ENCODE results near the gene ODF2L. TPM values are rescaled to one million over a fixed set of nuclear protein-coding genes. Genes with fewer than 3 reads are reported as not detected.

The ODF2L gene
- total and polyA plus RNA-seq, 12 donors = 6.2 to 55.2 (median 8.4) TPM

- Histone ChIP-seq H3K4me3 (no peak overlapping the region), H3K27me3 (no peaks in the 10 kb centered on the region), H3K4me1 (peaks cover 0 to 7% (median 0%) of the 10 kb centered on the region in 9 donors), H3K27ac (no peak overlapping the region), H3K36me3 (no peaks in the 10 kb centered on the region), H3K9me3 (no peaks in the 10 kb centered on the region)
- intact Hi-C loops (cut with DNase I) = loop anchor here in 1 of 10 donors (10.0 kb wide), 1 partner anchor 81 kb away; no protein-coding TSS in a partner anchor
- TF ChIP-seq, protein P1, sequence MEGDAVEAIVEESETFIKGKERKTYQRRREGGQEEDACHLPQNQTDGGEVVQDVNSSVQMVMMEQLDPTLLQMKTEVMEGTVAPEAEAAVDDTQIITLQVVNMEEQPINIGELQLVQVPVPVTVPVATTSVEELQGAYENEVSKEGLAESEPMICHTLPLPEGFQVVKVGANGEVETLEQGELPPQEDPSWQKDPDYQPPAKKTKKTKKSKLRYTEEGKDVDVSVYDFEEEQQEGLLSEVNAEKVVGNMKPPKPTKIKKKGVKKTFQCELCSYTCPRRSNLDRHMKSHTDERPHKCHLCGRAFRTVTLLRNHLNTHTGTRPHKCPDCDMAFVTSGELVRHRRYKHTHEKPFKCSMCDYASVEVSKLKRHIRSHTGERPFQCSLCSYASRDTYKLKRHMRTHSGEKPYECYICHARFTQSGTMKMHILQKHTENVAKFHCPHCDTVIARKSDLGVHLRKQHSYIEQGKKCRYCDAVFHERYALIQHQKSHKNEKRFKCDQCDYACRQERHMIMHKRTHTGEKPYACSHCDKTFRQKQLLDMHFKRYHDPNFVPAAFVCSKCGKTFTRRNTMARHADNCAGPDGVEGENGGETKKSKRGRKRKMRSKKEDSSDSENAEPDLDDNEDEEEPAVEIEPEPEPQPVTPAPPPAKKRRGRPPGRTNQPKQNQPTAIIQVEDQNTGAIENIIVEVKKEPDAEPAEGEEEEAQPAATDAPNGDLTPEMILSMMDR (IDR thresholded peaks at IDR 0.05) = no peak
- DNase-seq (no peak), ATAC-seq (no peak)
Measured at GRCh38 chr1:86423473-86423872, 27.4 kb upstream of the ODF2L start.

- TF ChIP-seq, protein P1 (IDR thresholded peaks at IDR 0.05) = no peak
- Histone ChIP-seq H3K4me1 (peaks cover 0 to 7% (median 0%) of the 10 kb centered on the region in 9 donors), H3K4me3 (no peak overlapping the region), H3K27ac (no peak overlapping the region), H3K27me3 (no peaks in the 10 kb centered on the region), H3K9me3 (no peaks in the 10 kb centered on the region), H3K36me3 (no peaks in the 10 kb centered on the region)
- WGBS, 2 donors = 71% methylated on average over 7 of the region's 7 CpGs
- ATAC-seq = no peak
- DNase-seq = no peak
- intact Hi-C loops (cut with DNase I) = loop anchor here in 1 of 10 donors (10.0 kb wide), 1 partner anchor 83 kb away; no protein-coding TSS in a partner anchor
Measured at GRCh38 chr1:86421601-86422280, 25.6 kb upstream of the ODF2L start.

DNA sequence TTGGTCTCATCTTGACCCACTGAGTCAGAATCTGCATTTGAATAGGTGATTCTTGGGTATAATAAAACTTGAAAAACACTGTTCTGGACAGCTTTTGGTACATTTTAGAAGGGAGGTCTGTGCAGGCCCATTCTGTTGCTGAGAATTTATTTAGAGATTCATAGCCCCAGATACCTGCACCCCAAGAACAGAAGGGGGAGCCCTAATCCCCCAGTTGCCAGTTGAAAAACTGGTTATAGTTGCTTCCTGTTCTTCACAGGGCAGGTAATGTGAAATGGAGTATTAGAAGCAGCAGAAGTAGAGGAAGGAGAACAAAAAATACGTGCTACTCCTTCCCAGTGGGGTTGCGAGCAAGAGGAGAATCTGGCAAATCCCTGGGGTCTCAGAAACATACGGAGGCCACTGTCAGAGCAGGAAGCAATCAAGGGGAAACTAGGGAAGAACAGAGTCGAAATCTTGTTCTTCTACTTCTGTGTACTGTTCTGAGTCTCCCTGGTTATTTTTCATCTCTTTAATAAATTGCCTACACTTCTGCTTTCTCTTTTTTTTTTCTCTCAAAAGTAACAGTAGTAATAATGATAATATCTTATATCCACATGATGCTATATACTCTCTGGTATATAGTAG is 23.3 kb upstream of the ODF2L start:
- no peaks in the 10 kb centered on the region for H3K36me3 ChIP-seq
- TF ChIP-seq, protein P1 (IDR thresholded peaks at IDR 0.05) = peak in 6 of 9 donors; percentile 36 to 63 (median 54)
- H3K9me3 ChIP-seq = no peaks in the 10 kb centered on the region
- WGBS, 2 donors = 39 to 41% methylated on average over 4 of the region's 4 CpGs
- peaks cover 0 to 7% (median 0%) of the 10 kb centered on the region in 9 donors for H3K4me1 ChIP-seq
- DNase-seq = peak in 1 of 2 donors; percentile 23
- intact Hi-C loops (cut with DNase I) = loop anchor here in 1 of 10 donors (2.0 kb wide), 1 partner anchor 29 kb away; no protein-coding TSS in a partner anchor
- no peaks in the 10 kb centered on the region for H3K27me3 ChIP-seq
- peak in 1 of 8 donors; percentile 58 for ATAC-seq
- H3K4me3 ChIP-seq = no peak overlapping the region
- H3K27ac ChIP-seq = no peak overlapping the region

DNA sequence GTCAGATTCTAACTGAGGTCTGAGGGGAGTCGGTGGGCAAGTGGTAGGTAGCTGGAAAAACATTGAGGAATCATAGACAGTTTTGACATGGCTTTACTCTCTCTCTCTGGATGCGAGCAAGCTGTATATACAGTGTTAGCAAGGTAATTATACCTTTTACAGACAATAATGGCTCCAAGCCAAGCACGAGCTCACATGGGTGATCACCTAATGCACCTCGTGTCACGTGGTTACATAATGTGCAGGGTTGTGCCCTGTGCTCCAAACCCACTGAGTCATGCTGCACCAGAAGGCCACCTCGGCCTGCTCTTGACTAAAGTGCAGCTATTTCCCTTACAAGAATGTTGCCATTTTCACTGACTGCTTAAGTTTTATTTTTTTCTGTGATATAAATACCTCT is 20.2 kb upstream of the ODF2L start:
- no peaks in the 10 kb centered on the region for H3K9me3 ChIP-seq
- DNase-seq (no peak), ATAC-seq (no peak)
- WGBS, 2 donors = 84 to 89% methylated on average over 6 of the region's 6 CpGs
- TF ChIP-seq, protein P1 (IDR thresholded peaks at IDR 0.05) = no peak
- no peaks in the 10 kb centered on the region for H3K27me3 ChIP-seq
- intact Hi-C loops (cut with DNase I) = no loop called here
- peaks cover 0 to 7% (median 0%) of the 10 kb centered on the region in 9 donors for H3K4me1 ChIP-seq
- no peaks in the 10 kb centered on the region for H3K36me3 ChIP-seq
- no peak overlapping the region for H3K4me3 ChIP-seq
- no peak overlapping the region for H3K27ac ChIP-seq

All from heart right ventricle (tissue), 16 donors.